Inferior parietal cortex (tissue), 1 donor: ENCODE results near the gene TMEM62.
"Not testable (repeated sequence)": the region's sequence is repeated elsewhere in the genome, so short reads cannot be mapped to it uniquely, and the experiment has no call there.

Experiments
- DNase-seq: peaks from one replicate; pipeline ENCODE4 v3.0.0-alpha.2; 2016; ENCODE audit errors: extremely low spot score

Gene TMEM62

GRCh38 chr15:43209059-43209824 lies 75.9 kb downstream of the TMEM62 start:
- DNase-seq: no peak

- no peak for DNase-seq
Measured at GRCh38 chr15:43210172-43210745, 76.9 kb downstream of the TMEM62 start.

DNA sequence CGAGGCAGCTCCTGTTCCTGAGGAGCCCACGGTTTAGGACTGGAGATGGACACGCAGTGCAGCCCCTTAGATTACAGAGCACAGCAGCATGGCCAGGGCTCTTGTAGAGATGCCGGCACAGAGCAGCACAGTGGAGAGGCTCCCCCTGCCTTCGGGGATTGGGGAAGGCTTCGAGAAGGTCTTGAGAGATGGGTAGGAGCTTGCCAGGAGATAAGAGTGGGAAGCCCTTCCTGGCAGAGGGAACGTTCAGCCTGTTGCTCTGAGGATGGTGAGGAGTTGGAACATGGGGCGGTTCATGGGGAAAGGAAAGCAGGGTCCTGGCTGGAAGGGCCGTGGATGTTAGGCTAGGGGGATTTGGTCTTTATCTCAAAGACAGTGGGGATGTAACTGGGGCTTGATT lies 77.4 kb downstream of the TMEM62 start:
- no peak for DNase-seq

GRCh38 chr15:43211224-43211735 lies 77.9 kb downstream of the TMEM62 start:
- no peak for DNase-seq

GRCh38 chr15:43212299-43212698 lies 78.9 kb downstream of the TMEM62 start:
- no peak for DNase-seq

GRCh38 chr15:43212951-43213350 lies 79.6 kb downstream of the TMEM62 start:
- no peak for DNase-seq

GRCh38 chr15:43213466-43213865 lies 80.1 kb downstream of the TMEM62 start:
- DNase-seq: no peak

DNA sequence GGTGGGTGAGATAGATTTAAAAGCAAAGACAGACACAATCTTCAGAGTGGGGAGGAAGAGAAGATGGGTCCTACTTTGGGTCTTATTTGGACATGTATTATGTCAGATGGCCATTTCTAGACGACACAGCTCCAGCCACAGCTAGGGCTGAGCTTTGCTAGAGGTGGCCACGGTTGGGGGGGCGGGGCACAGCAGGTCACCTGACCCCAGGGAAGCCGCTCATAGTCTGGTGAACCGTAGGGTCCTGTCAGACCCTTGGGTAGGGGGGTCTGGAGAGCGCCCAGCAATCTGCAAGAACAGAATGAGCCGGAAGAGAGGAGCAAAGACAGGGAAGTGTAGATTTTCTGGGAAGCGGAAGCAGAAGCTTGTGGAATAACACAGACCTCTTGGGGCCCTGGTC lies 80.8 kb downstream of the TMEM62 start:
- DNase-seq: no peak

GRCh38 chr15:43214592-43215295 lies 81.4 kb downstream of the TMEM62 start:
- DNase-seq: no peak

DNA sequence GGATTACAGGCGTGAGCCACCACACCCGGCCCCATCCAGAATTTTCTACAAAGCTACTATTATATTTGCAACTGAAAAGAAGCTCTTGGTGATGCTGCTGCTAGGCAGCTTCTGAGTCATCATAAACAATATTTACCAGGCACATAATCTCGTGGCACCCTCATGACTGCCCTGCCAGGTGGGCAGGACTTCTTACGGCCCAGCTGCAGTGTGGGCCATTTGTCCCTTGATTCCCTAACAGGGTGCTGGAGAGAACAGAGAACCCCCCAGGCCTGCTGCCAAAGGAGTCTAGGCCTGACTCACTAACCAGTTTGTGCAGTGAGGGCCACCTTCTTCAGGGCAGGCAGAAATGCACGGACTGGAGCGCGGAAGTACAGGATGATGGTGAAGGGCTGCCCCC lies 82.6 kb downstream of the TMEM62 start:
- DNase-seq: no peak

- DNase-seq: no peak
Measured at GRCh38 chr15:43218908-43219706, 85.7 kb downstream of the TMEM62 start.

GRCh38 chr15:43219929-43220928 lies 86.8 kb downstream of the TMEM62 start:
- DNase-seq: no peak

DNA sequence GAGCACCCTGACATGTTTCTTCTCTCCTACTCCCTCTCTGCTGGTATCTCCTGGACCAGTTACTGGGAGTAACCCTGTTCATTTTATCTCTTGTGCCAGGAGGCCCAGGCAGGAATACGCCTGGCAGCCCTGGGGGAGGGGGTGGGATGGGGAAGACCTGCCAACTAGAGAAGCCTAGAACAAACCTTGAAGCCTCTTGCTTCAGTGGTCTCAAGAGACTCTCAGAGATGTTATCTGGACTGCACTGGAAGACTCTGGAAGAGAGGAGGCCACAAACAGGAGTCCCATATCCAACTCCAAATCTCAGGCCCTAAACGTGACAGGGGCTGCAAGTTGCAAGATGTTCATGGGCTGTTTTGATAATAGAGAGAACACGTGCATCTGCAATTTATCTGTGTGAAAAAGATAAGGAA lies 87.6 kb downstream of the TMEM62 start, which contains the start of gene EPB42:
Gene EPB42 (minus strand): TSS at position 28 of the 413 bp plus-strand sequence. CDS start 193 bp downstream, outside the sequence.
- no peak for DNase-seq

- DNase-seq: no peak
Measured at GRCh38 chr15:43221422-43221821, 88.0 kb downstream of the TMEM62 start.

GRCh38 chr15:43225201-43225949 lies 92.0 kb downstream of the TMEM62 start:
- DNase-seq: peak; percentile 72

- not testable (repeated sequence) for DNase-seq
Measured at GRCh38 chr15:43225950-43226255, 92.5 kb downstream of the TMEM62 start.

DNA sequence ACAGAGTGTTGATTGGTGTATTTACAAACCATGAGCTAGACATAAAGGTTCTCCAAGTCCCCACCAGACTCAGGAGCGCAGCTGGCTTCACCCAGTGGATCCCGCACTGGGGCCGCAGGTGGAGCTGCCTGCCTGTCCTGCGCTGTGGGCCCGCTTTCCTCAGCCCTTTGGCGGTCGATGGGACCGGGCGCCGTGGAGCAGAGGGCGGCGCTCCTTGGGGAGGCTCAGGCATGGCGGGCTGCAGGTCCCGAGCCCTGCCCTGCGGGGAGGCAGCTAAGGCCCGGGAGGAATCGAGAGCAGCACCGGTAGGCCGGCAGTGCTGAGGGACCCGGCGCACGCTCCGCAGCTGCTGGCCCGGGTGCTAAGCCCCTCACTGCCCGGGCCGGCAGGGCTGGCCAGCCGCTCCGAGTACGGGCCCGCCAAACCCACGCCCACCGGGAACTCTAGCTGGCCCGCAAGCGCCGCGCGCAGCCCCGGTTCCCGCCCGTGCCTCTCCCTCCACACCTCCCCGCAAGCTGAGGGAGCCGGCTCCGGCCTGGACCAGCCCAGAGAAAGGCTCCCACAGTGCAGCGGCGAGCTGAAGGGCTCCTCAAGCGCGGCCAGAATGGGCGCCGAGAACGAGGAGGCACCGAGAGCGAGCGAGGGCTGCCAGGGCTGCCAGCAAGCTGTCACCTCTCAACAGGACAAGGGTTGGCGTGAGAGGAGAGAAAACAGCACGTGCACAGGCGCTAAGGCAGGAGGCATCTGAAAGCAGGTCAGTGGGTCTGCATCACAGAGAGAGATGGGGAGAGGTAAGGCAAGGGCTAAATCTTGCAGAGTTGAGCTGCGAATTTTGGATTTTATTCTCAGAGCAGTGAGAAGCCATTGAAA lies 93.3 kb downstream of the TMEM62 start:
- DNase-seq: no peak

DNA sequence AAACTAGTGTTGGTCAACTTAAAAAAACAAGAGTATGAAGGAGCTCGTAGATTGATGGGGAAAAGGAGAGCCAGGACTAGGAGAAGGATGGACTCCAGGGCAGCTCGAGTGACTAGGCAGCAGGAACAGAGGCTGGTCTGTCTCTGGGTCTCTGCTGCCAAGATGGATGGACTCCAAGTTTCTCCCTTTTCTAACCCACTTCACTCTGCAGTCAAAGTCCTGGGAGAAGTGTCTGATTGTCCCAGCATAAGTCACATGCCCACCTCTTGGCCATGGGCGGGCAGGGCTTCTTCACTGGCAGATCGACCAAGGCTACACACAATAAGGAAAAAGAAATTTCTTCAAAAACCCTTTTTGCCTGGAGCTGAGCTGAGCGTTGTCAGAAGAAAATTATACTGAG lies 96.6 kb downstream of the TMEM62 start:
- peak; percentile 24 for DNase-seq

DNA sequence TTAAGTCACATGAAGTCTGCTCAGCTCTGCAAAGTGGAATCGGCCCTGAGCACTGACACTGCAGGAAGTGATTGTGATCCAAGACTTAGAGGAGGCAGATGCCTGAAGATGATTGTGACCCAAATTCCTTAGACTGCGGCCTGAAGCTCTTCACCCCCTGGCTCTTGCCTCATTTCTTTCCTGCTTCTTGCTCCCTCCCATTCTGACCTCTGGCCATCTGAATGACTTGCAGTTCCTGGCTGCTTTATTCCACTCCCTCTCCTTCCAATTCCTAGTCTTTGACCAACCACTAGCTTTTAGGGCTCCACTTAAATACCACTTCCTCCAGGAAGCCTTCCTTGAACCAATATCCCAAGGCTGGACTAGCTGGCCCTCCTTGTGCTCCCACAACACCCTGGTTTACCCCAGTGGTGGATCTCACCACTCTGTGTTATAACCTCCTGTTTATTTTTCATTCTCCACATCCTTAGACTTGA lies 97.3 kb downstream of the TMEM62 start:
- no peak for DNase-seq
